DMS153 (cell line): ENCODE results near the gene DNAH1.

ENCODE experiments used
- DNase-seq: peaks from one replicate; lab custom pipeline; 2025; lab: John Stamatoyannopoulos, UW

The DNAH1 gene

GRCh38 chr3:52311576-52312119 lies 4.5 kb upstream of the DNAH1 start:
- no peak for DNase-seq

GRCh38 chr3:52313188-52313773 lies 2.8 kb upstream of the DNAH1 start:
- no peak for DNase-seq

GRCh38 chr3:52313774-52314188 lies 2.3 kb upstream of the DNAH1 start:
- no peak for DNase-seq

- no peak for DNase-seq
Observed at GRCh38 chr3:52314489-52314888, 1.6 kb upstream of the DNAH1 start.

GRCh38 chr3:52315006-52315405 lies 1.1 kb upstream of the DNAH1 start:
- no peak for DNase-seq

- DNase-seq, result peak; percentile 52
Observed at GRCh38 chr3:52317208-52318000, 1.3 kb downstream of the DNAH1 start.

GRCh38 chr3:52318186-52318816 lies 2.2 kb downstream of the DNAH1 start:
- no peak for DNase-seq

- no peak for DNase-seq
Observed at GRCh38 chr3:52319921-52320595, 3.9 kb downstream of the DNAH1 start.

- no peak for DNase-seq
Observed at GRCh38 chr3:52321481-52321880, 5.4 kb downstream of the DNAH1 start.

GRCh38 chr3:52322466-52322865 lies 6.3 kb downstream of the DNAH1 start:
- DNase-seq, result no peak

- no peak for DNase-seq
Observed at GRCh38 chr3:52323526-52324295, 7.6 kb downstream of the DNAH1 start.

GRCh38 chr3:52324676-52325075 lies 8.6 kb downstream of the DNAH1 start:
- DNase-seq, result no peak

GRCh38 chr3:52325686-52326085 lies 9.6 kb downstream of the DNAH1 start:
- no peak for DNase-seq

GRCh38 chr3:52326976-52327375 lies 10.9 kb downstream of the DNAH1 start:
- no peak for DNase-seq

GRCh38 chr3:52327486-52328290 lies 11.6 kb downstream of the DNAH1 start:
- no peak for DNase-seq

- DNase-seq, result no peak
Observed at GRCh38 chr3:52328536-52329080, 12.5 kb downstream of the DNAH1 start.

- DNase-seq, result no peak
Observed at GRCh38 chr3:52330194-52330805, 14.2 kb downstream of the DNAH1 start.

GRCh38 chr3:52331091-52331490 lies 15.0 kb downstream of the DNAH1 start:
- no peak for DNase-seq

GRCh38 chr3:52331906-52332305 lies 15.8 kb downstream of the DNAH1 start:
- DNase-seq, result no peak
